ENCODE results near the gene YTHDF1. TPM values are rescaled to one million over a fixed set of nuclear protein-coding genes. Genes with fewer than 3 reads are reported as not detected.

YTHDF1 gene
- total and polyA plus RNA-seq, 2 of the 8 experiments (the other 6 are each of a cell fraction or from before 2014, with no cell fraction given): 32.8 to 66.0 TPM

DNA sequence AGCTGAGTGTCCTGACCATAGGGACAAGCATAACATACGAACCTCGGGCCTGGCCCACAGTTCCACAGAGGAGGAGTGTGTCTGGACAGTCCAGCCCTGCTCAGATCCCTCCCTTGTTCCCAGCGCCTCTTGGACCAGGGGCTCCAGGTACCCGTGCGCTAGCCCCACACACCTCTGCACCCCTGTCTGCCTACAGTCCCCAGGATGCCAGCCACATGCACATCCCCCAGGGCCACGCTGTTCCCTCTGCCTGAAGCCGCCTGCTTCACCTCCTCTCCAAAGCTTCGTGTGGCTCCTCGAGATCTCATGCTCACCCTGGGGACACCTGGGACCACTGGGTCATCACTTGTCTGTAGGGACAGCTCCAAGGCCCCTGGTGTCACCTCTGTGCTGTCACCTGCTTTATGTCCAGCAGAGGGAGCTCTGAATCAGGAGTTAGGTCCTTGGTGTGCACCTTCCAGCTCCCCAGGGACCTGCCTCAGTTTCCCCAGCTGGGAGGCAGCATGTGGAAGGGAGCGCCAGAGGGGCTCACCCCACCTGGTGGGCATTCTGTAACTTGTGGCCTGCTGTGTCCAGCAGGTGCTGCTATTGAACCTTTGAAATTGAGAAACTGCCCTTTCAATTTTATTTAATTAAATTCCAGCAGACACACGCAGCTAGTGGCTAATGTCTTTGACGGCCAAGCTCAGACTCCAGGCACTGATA lies 7.3 kb upstream of the YTHDF1 start (continued):
- TF ChIP-seq, protein P1, sequence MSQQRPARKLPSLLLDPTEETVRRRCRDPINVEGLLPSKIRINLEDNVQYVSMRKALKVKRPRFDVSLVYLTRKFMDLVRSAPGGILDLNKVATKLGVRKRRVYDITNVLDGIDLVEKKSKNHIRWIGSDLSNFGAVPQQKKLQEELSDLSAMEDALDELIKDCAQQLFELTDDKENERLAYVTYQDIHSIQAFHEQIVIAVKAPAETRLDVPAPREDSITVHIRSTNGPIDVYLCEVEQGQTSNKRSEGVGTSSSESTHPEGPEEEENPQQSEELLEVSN (IDR thresholded peaks at IDR 0.05): no peak
- no peak for TF ChIP-seq SP1 (IDR thresholded peaks at IDR 0.05; ENCODE audit: low read depth, low read length)
- TF ChIP-seq TCF12 (IDR thresholded peaks at IDR 0.05; ENCODE audit: low read depth, low read length): no peak
- no peak for TF ChIP-seq SP2 (IDR thresholded peaks at IDR 0.05; ENCODE audit: low read length)
- no peak for TF ChIP-seq POLR2AphosphoS5 (IDR thresholded peaks at IDR 0.05; ENCODE audit: low read depth, low read length)

All from H1 (cell line).